GM21786 (cell line): ENCODE data around the gene PLPPR3.

Experiments used
- ATAC-seq: cut with Tn5 transposase; IDR thresholded peaks from one replicate; pipeline ENCODE4 v1.9.1; 2021; ENCODE audit not compliant: unreplicated experiment

Gene PLPPR3

GRCh38 chr19:821825-822503 lies at the start of gene PLPPR3:
PLPPR3 (minus strand) TSS chr19:821955; CDS start chr19:821559, 396 bp downstream.
- no peak for ATAC-seq

GRCh38 chr19:870963-871401 lies 49.2 kb upstream of the PLPPR3 start:
- no peak for ATAC-seq

GRCh38 chr19:870314-870713 lies 48.6 kb upstream of the PLPPR3 start:
- ATAC-seq: no peak

GRCh38 chr19:869245-870177 lies 47.8 kb upstream of the PLPPR3 start:
- ATAC-seq: no peak

- ATAC-seq: no peak
These were observed 46.9 kb upstream of the PLPPR3 start for GRCh38 chr19:868458-869244.

GRCh38 chr19:867855-868457 lies 46.2 kb upstream of the PLPPR3 start:
- no peak for ATAC-seq

- ATAC-seq: no peak
These were observed 45.6 kb upstream of the PLPPR3 start for GRCh38 chr19:867301-867793.

GRCh38 chr19:866769-867300 lies 45.1 kb upstream of the PLPPR3 start:
- no peak for ATAC-seq

GRCh38 chr19:863315-863620 lies 41.5 kb upstream of the PLPPR3 start:
- ATAC-seq: no peak

GRCh38 chr19:862581-863314 lies 41.0 kb upstream of the PLPPR3 start:
- ATAC-seq: no peak

GRCh38 chr19:861756-862580 lies 40.2 kb upstream of the PLPPR3 start:
- no peak for ATAC-seq

- ATAC-seq: no peak
These were observed 39.5 kb upstream of the PLPPR3 start for GRCh38 chr19:861141-861755.

- no peak for ATAC-seq
These were observed 37.4 kb upstream of the PLPPR3 start, which contains the start of gene CFD for GRCh38 chr19:858868-859843. CFD (plus strand) TSS chr19:859664; CDS start chr19:859690, 26 bp downstream.

GRCh38 chr19:858284-858683 lies 36.5 kb upstream of the PLPPR3 start:
- no peak for ATAC-seq

GRCh38 chr19:855566-856120 lies 33.9 kb upstream of the PLPPR3 start:
- no peak for ATAC-seq

- ATAC-seq: no peak
These were observed 33.4 kb upstream of the PLPPR3 start for GRCh38 chr19:855142-855541.

GRCh38 chr19:854549-854948 lies 32.8 kb upstream of the PLPPR3 start:
- ATAC-seq: no peak
